HG02642 (cell line): ENCODE measurements around the gene GPX3.
A peak's percentile ranks its signal among the peaks of the same experiment; 100 is the strongest.

Source experiments
- ATAC-seq: cut with Tn5 transposase; IDR thresholded peaks from one replicate; pipeline ENCODE4 v1.9.1; 2021; ENCODE audit warnings: mild to moderate bottlenecking; ENCODE audit not compliant: unreplicated experiment, poor library complexity

The GPX3 gene

DNA sequence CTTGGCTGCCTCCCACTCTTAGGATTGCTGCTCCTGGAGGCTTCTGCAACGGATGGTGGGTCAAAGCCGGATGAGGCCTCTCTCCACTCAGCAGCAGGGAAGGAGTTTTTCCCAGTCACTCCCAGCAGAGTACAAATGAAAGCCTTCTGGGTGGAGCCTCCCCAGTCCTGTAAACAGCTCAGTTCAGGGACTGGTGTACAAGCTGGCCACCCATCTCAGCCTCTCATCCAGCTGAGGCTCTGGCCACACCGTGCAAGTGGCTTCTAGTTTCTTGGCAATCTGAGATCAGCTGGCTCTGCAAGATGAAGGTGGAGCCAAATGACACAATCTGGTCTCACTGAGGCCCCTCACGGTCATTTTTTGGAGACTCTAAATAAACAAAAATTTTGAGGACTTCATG is 10.0 kb downstream of the GPX3 start:
- no peak for ATAC-seq

DNA sequence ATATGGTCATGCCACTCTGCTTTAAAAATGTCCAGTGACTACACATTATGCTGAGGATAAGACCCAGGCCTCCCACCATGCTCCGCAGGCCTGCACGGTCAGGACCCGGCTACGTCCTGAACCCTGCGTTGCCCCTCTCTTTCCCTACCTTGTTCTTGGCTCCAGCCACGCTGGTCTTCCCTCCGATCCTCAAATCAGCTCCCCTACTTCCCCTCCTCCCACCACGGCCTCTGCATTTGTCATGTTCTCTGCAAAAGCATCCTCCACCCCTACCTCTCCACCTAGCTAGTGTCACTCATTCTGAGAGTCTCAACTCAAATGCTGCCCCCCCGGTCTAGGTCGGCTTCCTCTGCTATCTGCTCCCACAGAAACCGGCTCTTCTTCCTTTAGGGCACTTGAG is 11.2 kb downstream of the GPX3 start:
- no peak for ATAC-seq

DNA sequence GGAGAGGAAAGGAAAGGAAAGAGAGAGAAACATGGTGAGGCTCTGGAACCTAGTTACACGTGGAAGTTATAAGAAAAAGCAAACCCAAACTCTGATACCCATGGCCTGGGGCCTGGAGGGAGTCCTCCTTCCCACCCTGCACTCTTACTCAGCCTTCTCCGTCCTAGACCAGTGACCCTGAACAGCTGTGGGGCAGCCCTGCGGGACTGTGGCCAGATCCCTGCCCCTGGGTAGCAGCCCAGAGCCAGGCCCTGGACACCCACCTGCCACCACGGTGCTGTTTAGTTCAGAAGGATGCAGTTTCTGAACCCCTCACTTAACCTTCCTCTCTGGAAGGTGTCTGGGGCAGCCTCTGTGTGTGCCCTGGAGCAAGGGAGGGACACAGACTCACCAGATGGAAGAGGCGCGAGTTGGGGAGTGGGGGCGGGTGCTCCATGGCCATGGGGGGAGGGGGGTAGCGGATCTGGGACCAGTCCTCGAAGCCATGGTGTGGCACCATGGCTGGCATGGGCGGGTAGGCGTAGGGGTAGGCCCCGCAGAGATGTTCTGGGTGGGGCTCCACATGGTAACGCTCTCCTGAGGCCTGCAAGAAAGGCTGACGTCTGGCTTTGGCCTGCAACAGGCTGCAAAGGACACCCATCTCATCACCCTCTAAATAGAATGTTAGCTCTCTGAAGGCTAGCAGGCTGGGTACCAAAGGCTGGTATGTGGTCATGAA is 13.0 kb downstream of the GPX3 start:
- ATAC-seq = no peak

- no peak for ATAC-seq
Observed at GRCh38 chr5:151034422-151035379, 14.3 kb downstream of the GPX3 start.

DNA sequence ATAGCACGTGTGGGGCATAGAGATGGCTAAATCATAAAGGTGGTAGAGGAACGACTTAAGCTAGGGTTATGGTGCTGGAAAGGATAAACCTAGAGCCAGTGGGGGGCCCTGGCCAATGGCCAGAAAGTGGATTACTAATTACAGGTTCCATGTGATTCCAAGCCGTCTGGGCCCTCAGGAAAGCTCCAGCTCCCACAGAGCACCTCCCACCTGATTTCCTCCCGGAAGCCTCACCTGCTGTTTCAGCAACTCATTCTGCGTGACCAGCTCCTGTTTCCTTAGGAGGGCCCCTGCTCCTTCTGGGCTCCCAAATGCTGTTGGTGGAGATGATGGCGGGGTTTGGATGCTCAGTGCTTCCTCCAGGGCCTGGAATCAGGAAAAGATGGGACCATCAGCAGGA is 16.2 kb downstream of the GPX3 start:
- ATAC-seq = no peak

GRCh38 chr5:151037561-151038411 is 17.4 kb downstream of the GPX3 start:
- ATAC-seq = no peak

- no peak for ATAC-seq
Observed at GRCh38 chr5:151038412-151038745, 18.0 kb downstream of the GPX3 start.

DNA sequence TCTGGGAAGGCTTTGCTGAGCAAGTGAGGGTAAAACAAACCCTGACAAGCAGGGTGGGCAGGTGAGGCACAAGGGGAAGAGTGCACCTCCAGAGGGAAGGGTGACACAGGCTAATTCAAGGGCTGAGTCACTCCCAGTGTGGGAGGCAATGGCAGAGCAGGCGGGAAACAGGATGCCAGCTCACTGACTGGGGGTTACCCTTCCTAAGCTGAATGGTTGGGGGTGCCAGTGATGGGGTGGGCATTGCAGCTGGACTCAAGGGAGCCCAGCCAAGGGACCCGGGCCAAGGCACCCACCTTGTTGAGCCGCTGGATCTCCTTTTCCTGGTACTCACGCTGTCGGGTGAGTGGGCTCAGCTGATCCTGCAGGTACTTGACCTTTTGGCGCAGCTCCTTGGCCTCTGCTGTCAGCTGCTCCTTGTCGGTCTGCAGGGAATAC is 18.4 kb downstream of the GPX3 start:
- no peak for ATAC-seq

GRCh38 chr5:151039665-151040064 is 19.3 kb downstream of the GPX3 start:
- no peak for ATAC-seq

DNA sequence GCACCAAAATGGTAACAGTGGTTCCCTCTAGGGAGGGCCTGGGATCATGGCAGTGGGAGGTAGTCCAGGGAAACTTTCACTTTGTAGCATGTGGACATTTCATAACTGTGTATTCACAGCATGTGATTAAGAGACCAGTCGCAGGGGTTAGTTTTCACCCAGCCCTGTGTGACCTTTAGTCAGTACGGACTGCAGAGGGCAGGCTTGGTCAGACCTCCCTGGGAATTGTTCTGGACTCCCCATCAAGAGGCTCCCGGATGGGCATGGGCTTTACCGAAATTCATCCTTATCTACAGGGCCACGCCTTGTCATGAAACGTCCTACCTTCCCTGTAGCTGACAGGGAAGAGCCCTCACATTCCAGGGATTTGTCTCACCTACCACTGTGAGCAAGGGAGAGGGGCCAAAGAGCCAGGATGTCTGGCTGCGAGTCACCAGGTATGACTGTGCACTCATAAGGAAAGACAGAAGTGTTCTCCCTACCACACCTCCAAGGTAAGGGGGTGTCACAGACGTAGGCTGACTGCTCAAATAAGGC is 19.9 kb downstream of the GPX3 start:
- no peak for ATAC-seq

- no peak for ATAC-seq
Observed at GRCh38 chr5:151041577-151042268, 21.3 kb downstream of the GPX3 start.

DNA sequence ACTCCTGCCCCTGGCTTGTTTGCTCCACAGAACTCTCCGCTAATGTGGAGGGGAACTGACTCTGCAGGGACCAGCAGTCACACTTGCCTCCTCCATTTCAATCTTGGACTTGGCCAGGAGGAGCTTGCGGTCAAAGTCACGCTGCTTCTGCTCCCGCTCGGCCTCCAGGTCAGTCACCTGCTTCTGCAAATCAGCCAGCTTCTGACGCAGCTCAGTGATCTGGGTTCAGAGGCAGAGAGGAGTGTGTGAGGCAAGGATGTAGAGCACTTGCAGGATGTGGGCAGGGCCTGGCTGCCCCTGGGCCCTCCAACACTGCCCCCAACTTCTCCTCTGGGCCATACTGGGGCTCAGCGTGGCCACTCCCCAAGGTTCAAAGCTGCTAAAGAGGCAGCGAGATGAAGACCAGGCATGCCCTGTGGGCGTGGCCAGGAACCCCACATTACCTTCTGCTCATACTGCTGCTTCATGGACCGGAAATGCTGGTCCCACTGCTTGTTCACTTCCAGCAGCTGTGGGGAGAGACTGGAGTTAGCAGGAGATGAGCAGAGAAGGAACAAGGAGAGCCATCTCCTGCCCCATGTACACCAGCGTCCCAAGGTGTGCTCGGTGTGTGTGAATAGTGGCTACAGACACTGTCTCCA is 22.2 kb downstream of the GPX3 start:
- ATAC-seq = no peak

- peak; percentile 58 for ATAC-seq
Observed at GRCh38 chr5:151047814-151048425, 27.5 kb downstream of the GPX3 start.

- ATAC-seq = no peak
Observed at GRCh38 chr5:151048526-151048925, 28.1 kb downstream of the GPX3 start.

GRCh38 chr5:151051066-151051930 is 30.9 kb downstream of the GPX3 start:
- peak; percentile 78 for ATAC-seq

DNA sequence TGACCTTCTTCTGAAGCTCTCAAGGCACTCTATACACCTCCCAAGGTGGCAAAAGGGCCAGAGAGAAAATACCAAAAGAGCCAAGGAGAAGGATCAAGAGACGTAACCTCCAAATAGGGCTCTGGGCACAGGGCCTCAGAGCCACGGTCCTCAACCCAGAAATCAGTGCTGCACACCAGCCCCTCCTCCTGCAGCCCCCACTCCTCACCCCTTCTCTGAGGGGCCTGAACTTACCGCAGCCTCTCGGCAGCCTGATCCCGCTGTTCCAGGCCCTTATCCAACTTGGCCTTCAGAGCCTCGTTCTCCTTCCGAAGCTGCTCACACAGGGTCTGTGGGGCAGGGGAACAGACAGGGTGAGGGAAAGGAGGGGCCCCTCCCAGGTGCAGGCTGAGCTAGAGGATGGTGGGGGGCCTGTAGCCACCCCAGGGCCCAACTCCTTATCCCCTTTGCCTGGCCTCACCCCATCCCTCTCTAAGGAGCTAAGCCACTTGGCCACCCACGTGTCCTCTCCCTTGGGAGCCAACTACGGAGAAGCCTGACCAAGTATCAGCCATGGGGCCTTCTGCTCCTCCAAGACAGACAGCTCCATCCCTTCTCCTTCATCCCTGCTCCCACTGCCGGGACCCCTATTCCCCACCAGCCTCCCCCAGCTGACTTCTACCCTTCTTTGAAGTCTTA is 31.7 kb downstream of the GPX3 start:
- peak; percentile 1 for ATAC-seq

DNA sequence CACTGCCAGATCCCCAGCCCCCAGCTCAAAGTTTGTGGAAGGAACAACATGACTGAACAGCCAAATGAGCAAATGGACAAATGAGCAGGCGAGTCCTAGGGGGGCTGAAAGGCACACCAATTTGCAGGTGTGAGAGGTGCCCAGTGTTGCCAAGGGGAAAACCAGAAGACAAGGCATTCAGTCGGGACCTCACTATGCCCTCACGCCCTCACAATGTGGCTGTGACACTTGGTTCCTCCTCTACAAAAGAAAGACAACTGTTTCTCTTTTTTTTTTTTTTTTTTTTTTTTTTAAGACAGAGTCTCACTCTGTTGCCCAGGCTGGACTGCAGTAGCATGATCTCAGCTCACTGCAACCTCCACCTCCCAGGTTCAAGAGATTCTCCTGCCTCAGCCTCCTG is 32.4 kb downstream of the GPX3 start:
- ATAC-seq = no peak
